Activated T-cell treated with anti-CD3 and anti-CD28 coated beads for 24 hours (primary cell): ENCODE results near the gene GPC1.

Source experiments
- DNase-seq: peaks from one replicate; pipeline ENCODE4 v3.0.0-alpha.2; 2020; ENCODE audit warnings: low read depth

Gene GPC1

GRCh38 chr2:240412975-240413812, 22.3 kb upstream of the GPC1 start:
- DNase-seq, result no peak

GRCh38 chr2:240413813-240414429, 21.5 kb upstream of the GPC1 start:
- no peak for DNase-seq

DNA sequence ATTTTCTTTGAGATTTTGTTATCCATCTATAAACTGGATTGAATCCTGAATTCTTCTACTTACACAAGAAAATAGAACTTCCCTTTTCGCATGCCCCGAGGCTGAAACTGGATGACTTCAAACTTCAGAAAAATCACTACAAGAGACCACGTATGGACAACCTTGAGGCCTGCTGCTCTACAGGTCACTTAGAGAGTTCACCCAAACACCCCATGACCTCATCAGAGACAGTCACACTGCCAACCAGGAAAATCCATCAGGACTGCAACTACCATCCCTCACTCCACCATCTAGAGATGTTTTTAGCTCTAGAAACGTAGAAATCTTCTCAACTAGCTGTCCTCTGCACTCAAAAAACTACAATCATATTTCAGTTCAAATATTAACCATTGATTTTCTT, 18.6 kb upstream of the GPC1 start:
- DNase-seq, result no peak

DNA sequence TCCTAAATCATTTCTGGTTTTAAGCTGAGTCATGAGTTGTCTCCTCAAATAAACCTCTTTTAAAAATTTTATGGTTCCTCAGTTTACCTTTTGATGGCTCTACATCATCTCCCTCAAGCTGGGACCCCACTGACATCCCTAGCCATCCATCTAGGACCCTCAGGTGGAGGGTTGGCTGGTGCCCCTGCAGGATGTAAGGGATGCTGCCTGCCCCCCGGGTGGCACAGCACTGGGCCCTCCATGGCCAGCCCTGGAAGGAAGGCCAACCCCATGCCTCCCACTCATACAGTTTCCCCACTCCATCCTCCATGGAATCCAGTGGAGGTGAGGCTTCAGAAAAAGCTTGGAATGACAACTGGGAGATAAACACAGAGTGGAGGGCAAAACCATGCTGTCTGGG, 17.2 kb upstream of the GPC1 start:
- DNase-seq, result no peak

DNA sequence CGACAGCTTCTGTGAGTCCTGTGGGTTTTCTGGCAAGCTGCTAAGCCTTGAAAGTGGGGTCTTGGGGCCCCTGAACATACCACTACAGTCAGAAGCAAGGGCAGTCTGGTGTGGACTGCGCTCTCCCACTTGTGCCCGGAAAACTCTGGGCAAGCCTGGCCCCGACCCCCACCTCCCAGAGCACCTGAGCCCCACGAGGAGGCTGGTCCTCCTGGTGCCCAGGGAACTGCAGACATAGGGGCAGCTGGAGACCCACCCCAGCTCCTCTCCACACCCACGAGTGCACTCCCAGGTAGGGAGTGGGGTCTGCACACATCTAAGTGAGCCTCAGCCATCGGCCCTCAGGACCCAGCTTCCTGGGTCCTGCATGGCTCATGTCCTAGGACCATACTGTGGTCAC, 16.2 kb upstream of the GPC1 start:
- no peak for DNase-seq

- no peak for DNase-seq
Measured at GRCh38 chr2:240419723-240420122, 15.7 kb upstream of the GPC1 start.

GRCh38 chr2:240420206-240421104, 15.0 kb upstream of the GPC1 start:
- no peak for DNase-seq

- DNase-seq, result no peak
Measured at GRCh38 chr2:240421381-240421780, 14.1 kb upstream of the GPC1 start.

GRCh38 chr2:240422658-240423329, 12.7 kb upstream of the GPC1 start:
- DNase-seq, result no peak

DNA sequence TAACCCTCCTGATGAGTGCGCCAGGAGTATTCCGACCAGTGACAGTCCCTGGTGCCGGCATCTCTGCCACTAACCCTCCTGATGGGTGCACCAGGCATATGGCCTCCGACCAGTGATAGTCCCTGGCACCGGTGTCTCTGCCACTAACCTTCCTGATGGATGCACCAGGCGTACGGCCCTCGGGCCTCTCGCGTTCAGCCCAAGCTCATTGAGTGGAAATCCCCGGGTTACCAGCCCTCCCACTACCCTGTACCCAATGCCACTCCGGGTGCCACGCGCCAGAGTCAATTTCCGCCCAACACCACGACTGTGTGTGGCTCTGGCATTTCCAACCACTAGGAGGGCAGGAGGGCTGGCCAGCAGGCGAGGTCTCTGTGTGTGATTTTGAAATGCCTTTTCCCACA, 11.7 kb upstream of the GPC1 start:
- no peak for DNase-seq

DNA sequence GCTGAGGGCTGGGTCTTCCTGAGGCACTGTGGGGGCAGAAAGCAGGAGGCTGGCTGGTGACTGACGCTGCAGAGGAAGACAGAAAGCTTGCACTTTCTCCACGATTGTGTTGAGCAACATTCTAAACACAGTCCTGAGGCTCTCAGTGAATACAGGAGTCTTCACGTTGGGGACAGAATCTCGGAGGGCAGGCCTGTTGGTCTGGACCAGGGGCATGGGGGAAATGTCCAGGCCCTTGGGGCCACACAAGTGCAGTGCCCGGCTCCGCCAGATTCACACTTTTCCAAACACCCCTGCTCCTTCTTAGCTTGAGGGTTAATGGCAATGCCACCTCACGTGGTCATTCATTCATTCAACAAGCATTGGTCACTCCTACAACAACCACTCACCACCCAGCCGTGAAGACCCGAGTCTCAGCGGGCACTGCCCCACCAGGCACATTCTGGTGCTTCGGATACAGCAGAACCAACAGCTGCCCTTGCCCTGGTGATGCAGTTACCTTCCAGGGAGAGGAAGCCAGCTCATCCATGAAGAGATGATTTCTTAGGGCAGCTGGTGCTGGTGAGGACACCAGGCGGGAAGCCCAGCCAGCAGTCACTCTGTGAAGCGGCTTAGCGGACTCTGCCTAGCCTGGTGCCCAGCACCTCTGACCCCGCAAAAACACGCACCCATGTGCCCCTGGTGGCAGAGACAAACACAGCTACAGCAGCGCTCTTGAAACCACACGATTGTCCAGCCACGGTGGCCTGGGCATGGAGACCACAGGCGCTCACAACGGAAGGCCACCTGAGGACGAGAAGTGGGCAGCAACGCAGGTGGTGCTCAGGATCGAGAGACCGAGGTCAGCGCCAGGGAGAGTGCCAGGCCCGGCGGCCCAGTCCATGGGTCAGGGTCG, 10.9 kb upstream of the GPC1 start:
- no peak for DNase-seq

DNA sequence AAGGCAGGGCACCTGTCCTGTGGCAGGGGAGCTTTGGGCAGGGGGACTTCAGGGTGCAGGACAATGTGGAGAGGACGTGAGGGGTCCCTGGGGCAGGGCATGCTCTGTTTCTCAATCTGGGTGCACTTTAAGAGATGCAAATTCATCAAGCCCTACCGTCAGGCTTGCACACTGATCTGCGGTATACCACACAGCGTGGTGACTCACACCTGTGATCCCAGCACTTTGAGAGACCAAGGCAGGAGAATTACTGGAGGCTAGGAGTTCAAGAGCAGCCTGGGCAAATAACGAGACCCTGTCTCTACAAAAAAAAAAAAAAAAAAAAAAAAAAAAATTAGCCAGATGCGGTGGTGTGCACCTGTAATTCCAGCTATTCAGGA, 10.2 kb upstream of the GPC1 start:
- no peak for DNase-seq

- DNase-seq, result no peak
Measured at GRCh38 chr2:240425697-240426096, 9.8 kb upstream of the GPC1 start.

- no peak for DNase-seq
Measured at GRCh38 chr2:240426845-240427721, 8.4 kb upstream of the GPC1 start.

GRCh38 chr2:240427729-240428128, 7.7 kb upstream of the GPC1 start:
- no peak for DNase-seq

GRCh38 chr2:240428245-240428644, 7.2 kb upstream of the GPC1 start:
- DNase-seq, result peak; percentile 15

GRCh38 chr2:240429341-240429871, 6.1 kb upstream of the GPC1 start:
- no peak for DNase-seq

DNA sequence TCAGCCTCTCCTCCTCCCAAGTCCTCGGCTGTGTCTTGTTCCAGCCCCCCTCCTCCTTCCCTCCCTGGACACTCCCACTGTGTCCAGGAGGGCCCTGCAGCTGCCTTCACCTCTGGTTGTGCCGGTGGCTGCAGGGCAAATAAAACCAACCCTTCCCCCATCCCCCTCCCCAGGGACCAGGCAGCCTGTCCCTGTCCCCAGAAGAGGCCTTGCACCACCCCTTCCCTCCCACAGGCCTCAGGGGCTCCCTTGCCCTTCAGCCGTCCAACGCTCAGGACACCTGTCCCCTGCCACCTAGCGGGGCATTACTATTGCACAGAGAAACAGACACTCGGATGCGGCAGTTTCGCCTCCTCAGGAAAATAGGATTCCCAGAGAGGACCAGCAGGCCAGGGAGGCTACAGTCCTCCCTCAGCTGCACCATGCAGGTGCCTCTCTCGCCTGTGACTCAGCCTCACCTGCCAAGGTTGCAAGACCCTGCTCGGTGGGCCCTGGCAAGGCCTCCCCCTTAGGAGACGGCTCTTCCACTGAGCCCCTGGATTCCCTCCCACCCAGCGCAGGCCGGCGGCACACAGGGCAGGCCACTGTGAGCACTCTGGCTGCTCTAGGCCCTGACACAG, 5.5 kb upstream of the GPC1 start:
- no peak for DNase-seq

- DNase-seq, result no peak
Measured at GRCh38 chr2:240430595-240430994, 4.9 kb upstream of the GPC1 start.
